GM18873 (cell line): ENCODE results near the gene GPR151.
"Not testable (repeated sequence)": the region's sequence is repeated elsewhere in the genome, so short reads cannot be mapped to it uniquely, and the experiment has no call there.

Source experiments
- ATAC-seq: cut with Tn5 transposase; IDR thresholded peaks from one replicate; pipeline ENCODE4 v1.9.1; 2021; ENCODE audit warnings: mild to moderate bottlenecking, moderate library complexity, moderate number of reproducible peaks; ENCODE audit not compliant: unreplicated experiment, low FRiP score

GPR151 gene

DNA sequence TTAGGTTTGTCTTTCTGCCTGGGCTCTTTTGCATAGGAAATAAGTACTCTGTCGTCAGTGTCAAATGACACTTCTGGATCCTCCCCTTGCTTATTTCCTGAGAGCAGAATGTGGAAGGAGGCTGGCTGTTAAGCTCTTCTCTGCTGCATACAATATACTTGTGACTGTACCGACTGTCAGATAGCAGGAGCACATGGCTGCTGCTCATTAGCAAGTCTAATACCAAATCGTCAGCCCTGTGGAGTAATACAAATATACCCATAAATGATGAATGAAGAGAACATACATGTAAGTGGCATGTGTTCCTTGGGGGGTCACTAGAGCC, at the start of gene GPR151:
GPR151 (minus strand) TSS at position 40 of the 325 bp plus-strand sequence. CDS start 77 bp downstream, outside the sequence.
- no peak for ATAC-seq

DNA sequence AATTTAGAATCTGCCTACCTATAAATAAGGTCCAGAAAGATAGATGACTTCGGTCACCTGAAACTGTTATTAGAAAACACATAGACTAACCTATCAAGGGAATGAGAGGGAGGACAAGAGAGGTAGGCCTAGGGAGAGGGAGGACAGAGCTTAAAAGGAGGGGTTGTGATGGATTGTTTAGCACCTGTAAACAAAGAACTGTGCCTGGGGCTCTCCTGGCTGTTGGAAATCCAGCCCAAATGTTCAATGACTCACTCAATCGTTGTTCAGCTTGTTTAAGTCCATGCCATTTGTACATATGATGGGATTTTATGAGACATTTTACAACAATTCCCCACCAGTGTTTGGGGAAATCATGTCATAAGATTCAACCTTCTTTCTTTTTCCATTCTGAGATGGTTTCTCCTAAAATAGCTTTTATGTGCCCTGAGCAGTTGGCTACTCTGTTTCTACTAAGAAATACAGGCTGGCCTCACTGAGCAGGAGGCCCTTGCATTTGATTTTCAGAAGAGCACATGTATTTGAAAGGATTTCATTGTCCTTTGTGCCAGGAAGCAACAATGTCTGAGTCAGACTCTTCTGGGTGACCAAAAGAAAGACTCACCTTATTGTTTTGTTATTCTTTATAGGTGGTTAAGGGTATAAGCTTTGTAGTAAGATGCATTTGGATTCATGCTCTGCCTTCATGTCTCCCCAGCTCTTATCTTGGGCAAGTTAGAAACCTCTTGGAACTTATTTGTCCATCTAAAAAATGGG, 48.2 kb upstream of the GPR151 start:
- ATAC-seq, result no peak

DNA sequence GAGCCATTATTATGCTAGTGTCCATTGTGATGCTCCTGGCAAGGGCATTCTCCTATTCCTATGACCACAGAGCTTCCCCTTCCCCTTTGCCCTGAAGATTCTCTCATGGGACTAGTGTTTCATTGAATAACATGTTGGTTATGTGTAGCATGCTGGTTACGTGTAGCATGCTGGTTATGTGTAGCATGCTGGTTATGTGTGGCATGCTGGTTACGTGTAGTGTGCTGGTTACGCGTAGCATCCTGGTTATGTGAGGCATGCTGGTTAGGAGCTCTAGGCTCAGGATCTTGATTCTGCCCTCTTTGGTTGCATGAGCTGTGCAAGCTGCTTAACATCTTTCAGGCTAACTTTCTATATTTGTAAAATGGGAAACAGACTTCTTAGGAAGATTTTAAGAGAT, 46.5 kb upstream of the GPR151 start:
- ATAC-seq, result no peak

DNA sequence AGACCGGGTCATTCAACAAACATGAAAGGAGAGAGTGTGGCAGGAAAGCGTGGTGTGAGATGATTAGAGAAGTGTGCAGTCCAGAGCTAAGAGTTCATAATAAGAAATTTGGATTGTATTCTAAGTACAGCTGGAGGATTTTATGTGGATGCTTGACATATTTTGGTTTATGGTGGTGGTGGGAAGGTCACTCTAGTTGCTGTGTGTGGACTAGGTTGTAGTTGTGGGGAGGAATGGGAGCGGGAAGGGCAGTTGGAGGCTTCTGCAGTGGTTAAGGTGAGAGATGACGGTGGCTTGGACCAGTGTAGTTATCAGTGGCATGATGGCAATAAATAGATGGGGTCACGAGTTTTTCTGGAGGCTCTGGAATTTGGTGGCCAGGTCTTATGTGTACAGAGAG, 45.7 kb upstream of the GPR151 start:
- no peak for ATAC-seq

DNA sequence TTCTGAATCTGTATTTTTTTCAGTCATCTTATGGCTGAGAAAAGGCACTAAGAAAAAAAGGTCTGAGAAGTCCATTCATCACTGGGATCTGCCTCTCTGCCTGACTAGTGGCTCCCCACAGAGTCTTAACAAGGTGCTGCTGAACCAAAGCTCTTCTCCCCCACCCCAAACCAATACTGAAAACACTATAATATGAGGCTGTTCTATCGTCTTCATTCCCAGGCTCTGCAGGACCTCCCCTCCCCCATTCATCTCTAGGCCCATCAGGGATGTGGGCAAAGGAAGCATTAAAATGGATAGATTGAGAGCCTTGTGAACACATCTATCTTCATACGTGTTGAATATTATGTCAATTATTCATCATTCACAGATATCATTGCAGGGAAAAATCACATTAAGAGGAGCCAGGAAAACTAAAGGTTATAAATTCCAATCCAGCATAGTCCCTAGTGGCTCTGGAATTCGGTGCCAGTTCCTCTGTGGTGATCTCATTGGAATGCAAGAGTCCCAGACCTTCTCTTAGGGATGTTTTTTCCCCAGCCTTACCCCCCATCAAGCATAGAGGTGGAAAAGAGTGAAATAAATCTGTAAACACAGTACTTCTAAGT, 44.3 kb upstream of the GPR151 start:
- ATAC-seq, result no peak

DNA sequence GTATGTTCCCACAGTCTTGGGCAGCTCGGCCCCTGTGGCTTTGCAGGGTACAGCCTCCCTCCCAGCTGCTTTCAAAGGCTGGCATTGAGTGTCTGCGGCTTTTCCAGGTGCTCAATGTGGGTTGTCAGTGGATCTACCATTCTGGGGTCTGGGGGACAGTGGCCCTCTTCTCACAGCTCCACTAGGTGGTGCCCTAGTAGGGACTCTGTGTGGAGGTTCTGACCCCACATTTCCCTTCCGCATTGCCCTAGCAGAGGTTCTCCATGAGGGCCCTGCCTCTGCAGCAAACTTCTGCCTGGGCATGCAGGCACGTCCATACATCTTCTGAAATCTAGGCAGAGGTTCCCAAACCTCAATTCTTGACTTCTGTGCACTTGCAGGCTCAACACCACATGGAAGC, 40.9 kb upstream of the GPR151 start:
- ATAC-seq, result not testable (repeated sequence)

DNA sequence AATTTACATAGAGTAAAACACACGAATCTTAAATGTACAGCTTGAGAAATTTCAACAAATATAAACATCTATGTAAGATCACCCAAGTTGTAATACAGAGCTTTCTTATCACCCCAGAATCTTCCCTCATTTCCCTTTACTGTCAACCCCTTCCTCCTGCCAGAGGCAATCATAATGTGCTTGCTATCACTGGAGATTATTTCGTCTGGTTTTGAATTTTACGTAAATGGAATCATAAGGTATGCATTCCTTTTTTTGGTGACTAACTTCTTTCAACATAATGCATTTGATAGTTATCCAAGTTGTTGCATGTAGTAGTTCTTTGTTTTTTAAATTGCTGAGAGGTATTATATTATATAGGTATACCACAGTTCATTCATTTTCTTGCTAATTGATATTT, 37.5 kb upstream of the GPR151 start:
- ATAC-seq, result no peak

DNA sequence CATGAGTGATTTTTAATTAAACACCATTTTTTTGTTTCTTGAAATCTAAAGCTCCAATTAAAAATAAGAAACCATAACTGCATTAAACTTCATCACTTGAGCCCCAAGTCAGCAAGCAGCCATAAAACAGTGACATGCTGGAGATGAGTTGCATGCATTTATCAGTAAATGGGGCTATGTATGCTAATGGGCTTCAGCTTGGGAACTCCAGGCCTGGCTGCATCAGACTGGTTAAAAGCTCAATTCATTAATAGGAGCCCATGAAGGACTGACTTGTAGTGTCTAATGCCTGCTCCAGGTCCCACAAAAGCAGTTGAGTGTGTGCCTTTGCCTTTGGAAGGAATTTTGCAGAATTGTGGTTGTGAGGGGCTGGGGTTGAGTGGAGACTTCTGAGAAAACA, 33.6 kb upstream of the GPR151 start:
- ATAC-seq, result no peak

DNA sequence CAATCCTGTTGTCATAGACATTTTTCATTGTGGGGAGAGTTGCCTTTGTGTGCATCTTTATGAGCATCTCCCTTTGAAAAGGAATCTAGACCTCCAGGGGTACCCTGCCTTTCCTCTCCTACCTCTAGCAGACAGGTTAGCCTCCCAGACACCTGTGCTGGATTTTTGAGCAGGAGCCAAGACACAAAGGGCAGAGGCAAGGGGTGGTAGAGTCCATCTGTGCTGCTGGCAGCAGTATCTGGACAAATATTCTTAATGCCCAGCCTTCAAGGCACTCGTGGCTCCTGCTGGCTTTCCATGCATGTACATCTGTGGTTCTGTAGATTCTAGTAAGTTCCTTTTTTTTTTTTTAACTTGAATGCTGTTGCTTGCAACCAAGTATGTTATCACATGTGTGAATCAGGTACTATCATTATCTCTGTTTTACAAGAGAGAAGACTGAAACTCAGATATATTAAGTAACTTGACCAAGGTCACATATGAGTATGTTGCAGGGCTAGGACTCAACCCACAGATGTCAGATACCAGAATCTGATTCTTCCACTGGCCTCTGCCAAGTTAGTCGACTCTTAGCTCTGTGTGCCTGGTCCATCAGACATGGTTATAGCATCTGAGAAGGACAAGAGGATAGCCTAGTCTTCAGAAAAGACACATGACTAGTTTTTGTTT, 32.9 kb upstream of the GPR151 start:
- no peak for ATAC-seq

DNA sequence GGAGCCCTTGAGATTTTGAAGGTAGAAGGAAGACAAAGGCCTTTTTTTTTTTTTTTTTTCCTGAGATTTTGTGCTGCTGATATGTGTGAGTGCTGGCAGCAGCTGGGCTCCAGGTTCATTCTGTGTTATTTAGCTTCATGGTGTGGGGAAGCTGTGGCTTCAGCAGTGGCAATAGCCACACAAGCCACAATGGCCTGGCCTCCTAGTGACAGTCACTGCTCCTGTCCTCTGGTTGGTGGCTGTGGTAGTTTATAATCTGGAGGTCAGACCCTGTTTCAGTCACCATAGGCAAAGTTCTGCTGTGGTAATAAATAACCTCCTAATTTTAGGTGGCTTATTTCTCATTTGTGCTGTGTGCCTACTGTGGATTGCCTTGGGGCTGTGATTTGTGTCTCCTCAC, 28.2 kb upstream of the GPR151 start:
- no peak for ATAC-seq

DNA sequence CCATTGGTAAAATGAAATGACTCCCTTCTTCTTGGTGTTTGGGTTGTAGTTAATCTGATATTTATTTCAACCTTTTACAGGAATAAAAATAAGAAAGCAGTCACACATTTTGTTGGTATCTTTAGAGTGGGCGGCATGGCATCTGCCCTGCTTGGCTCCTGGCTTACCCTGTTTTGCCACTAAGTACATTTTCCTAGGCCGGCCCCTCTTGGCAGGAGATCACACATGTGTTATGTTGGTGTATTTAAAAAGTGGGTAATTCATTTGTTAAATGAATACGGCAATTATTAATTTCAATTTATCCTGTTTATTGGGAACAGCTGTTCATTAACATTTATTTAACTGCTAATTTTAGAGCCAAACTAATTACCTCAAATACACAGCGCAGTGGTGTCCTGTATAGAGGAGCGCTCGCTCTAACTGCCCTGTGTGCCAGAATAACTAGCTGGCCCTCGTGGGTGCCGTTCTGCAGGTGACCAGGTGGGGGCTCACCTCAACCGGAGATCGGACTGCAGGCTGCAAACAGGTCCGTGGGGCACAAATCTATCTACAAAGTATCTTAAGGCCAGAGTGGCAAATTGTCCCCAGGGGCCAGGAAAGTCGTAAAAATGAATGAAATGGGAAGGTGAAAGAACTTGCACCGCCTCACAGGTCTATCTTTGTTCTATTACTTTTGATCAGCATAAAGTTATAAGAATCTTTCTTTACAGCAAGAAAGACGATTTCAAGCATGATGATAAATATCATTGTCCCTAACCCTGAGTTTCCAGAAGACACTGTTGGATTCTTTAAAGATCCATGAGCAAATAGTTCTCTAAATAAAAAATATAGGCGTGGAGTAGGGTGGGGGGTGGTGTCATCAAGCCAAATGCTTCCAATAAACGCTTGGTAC, 26.2 kb upstream of the GPR151 start:
- peak; percentile 96 for ATAC-seq

DNA sequence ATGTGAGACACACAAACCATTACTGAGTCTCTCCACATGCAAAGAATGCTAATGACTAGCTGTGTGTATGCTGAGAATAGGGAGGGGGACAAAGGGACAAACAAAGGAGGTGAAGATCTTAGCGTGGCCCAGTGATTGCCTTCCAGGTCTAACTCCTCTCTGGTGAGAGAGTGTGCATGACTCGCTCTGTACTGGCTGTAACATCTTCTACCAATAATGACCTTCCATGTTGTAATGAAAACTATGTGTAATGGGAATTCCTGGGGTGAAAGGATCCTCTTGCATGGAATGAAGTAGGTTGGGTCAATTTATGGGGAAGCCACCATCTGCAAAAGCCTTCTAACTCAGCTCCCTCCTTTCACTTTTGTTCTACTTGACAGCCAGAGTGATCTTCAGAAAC, 24.4 kb upstream of the GPR151 start:
- ATAC-seq, result no peak

DNA sequence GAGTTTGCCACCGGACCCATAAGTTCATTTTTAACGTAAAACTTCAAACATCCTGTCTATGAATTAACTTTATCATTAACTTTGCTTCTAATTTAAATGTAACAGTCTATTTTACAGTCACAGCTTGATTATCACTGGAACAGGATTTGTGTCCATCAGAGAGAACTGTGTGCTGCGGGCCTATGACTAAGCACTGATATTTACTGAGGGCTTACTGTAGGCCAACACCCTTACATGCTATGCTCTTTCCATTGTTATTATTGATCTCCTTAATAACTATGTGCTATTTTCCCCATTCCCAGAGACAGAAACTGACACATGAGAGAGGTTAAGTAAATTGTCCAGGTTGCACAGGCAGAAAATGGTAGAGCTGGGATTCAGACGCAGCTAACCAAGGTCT, 24.0 kb upstream of the GPR151 start:
- no peak for ATAC-seq

DNA sequence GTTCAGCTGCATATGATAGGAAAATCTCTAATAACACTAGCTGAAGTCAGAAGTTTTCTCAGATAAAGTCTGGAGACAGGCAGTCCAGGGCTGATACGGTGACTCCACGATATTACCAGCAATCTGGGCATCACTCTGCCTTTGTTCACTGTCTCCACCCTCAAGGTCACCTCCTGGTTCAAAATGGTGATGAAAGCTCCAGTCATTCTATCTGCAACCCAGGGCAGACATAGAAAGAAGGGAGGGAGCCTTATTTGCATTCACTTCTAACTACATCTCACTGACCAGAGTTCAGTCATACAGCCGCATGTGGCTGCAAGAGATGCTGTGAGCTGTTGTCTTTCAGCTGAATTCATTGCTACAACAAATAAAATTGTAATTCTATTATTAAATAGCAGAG, 22.4 kb upstream of the GPR151 start:
- ATAC-seq, result no peak

DNA sequence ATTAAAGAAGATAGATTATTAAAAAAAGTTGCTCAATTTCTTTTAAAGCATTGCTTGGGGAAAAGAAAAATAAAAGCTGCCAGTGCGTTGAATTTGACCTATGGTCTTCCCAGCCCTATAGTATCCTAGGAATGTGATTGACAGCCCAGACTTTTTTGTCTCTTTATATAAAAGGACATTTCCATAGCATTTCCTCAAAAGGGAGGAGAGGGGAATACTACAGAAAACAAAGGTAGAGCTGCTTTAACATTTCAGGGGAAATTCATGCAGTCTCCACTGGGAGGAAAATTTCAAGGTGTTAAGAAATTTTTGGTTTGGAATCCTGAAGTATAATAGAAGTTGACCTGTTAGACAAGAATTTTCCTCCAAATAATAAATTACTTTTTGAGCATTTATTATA, 17.9 kb upstream of the GPR151 start:
- ATAC-seq, result no peak

DNA sequence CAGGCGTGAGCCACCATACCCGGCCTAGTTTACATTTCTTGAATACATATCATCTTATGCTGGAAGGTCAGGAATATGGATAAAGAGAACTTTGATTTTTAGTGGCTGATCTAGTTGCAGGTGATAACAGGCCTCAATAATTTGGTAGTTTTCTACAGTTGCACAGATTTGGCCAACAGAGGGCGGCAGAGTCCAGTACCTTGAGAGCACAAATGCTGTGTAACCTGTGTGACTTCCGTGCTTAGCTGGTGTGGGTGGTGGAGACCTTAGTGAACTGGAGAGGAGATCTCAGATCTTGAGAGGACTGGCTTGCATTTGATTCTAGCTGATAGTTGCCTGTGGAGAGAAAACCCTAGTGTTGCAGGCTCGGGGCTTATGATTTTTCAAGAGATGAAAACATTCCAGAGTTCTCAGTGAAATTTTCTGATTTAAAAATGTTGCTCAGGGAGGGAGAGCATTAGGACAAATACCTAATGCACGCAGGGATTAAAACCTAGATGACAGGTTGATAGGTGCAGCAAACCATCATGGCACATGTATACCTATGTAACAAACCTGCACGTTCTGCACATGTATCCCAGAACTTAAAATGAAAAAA, 17.4 kb upstream of the GPR151 start:
- peak; percentile 97 for ATAC-seq

DNA sequence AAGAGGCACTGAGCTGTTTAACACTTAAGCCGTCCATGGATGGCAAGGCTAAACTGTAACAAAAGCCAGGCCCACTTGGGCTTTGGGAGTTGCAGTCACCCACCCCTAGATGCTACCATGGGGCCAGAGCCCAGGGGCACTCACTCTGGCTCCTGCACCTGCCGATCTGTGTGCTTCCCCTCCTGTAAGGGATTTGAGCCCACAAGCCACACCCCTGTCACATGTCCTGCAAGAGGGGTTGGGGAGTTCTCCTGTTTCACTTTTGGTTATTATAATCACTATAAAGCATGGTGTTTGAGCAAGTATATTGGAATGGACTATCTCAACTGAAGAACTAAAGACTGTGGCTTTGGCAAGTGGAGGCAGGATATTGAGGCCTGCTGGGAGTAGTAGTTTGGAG, 14.0 kb upstream of the GPR151 start:
- no peak for ATAC-seq

DNA sequence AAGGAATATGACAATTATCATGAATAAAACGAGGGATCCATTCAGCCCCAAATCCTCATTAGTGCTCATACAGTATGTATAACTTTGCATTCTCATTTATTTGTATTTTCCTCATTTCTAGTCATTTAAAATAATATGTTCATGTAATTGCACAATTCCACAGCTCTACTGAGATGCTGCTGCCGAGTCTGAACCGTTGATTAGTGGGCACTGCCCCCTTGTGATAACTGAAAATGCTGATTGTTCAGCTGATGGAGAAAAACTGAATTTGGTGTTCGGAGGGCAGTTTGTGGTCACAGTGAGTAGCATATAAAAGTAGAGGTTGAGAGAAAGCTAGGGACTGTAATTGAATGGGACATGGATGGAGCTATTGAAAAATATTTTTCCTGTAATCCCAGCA, 12.2 kb upstream of the GPR151 start:
- ATAC-seq, result no peak

DNA sequence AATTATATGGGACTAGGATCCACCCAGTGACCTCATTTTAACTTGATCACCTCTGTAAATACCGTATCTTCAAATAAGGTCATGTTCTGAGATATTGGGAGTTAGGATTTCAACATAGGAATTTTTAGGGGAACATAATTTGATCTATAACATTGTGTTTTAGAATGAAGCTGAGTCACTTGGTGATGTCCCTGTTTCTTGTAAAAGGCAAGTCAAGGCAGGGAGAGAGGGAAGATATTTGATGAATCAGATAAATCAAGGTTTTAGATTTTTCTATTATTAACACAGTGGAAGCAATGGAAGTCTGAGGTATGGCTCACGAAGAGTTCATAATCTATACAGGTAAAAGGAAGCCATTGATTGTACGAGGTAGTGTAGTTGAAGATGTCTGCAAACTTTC, 11.8 kb upstream of the GPR151 start:
- ATAC-seq, result no peak

DNA sequence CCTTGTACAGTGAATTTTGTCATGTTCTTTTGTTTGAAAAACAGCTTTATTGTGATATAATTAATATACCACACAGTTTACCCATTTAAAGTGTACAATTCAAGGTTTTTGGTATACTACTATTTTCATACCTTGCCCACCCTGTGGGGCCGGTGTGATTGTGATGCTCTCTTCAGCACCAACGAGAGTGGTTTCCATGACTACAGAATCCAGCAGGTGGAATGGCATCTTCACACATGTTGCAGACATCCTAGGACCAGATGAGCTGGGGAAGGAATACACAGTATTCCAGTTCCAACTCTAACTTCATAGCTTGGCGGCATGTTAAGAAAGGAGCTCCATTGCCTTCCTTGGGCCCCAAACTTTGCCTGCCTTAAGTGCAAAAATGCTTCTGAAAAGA, 7.7 kb upstream of the GPR151 start:
- no peak for ATAC-seq
